ENCODE data around the gene CYP11A1.

CYP11A1 gene

GRCh38 chr15:74367296-74367854 lies at the start of gene CYP11A1:
CYP11A1 (minus strand) TSS chr15:74367646; CDS start chr15:74367585, 61 bp downstream.
- no peak for DNase-seq

GRCh38 chr15:74417225-74417624 lies 49.8 kb upstream of the CYP11A1 start:
- DNase-seq = no peak

- no peak for DNase-seq
These were observed 48.8 kb upstream of the CYP11A1 start for GRCh38 chr15:74415966-74416916.

GRCh38 chr15:74414603-74415338 lies 47.3 kb upstream of the CYP11A1 start:
- DNase-seq = no peak

- peak; percentile 20 for DNase-seq
These were observed 46.7 kb upstream of the CYP11A1 start for GRCh38 chr15:74414081-74414580.

- no peak for DNase-seq
These were observed 46.1 kb upstream of the CYP11A1 start for GRCh38 chr15:74413350-74414080.

- no peak for DNase-seq
These were observed 44.7 kb upstream of the CYP11A1 start for GRCh38 chr15:74412159-74412558.

- DNase-seq = no peak
These were observed 44.2 kb upstream of the CYP11A1 start for GRCh38 chr15:74411686-74412085.

GRCh38 chr15:74410502-74410901 lies 43.1 kb upstream of the CYP11A1 start:
- no peak for DNase-seq

GRCh38 chr15:74409225-74409624 lies 41.8 kb upstream of the CYP11A1 start:
- DNase-seq = no peak

GRCh38 chr15:74408815-74409214 lies 41.4 kb upstream of the CYP11A1 start:
- no peak for DNase-seq

- no peak for DNase-seq
These were observed 40.9 kb upstream of the CYP11A1 start for GRCh38 chr15:74408385-74408784.

GRCh38 chr15:74406992-74407705 lies 39.7 kb upstream of the CYP11A1 start:
- DNase-seq = peak; percentile 26

GRCh38 chr15:74406517-74406916 lies 39.1 kb upstream of the CYP11A1 start:
- no peak for DNase-seq

- no peak for DNase-seq
These were observed 38.4 kb upstream of the CYP11A1 start for GRCh38 chr15:74405823-74406222.

- DNase-seq = no peak
These were observed 36.6 kb upstream of the CYP11A1 start for GRCh38 chr15:74403991-74404563.

- no peak for DNase-seq
These were observed 36.1 kb upstream of the CYP11A1 start for GRCh38 chr15:74403588-74403919.

- DNase-seq = peak; percentile 43
These were observed 35.6 kb upstream of the CYP11A1 start for GRCh38 chr15:74402873-74403587.

- no peak for DNase-seq
These were observed 34.9 kb upstream of the CYP11A1 start for GRCh38 chr15:74402337-74402841.

GRCh38 chr15:74400915-74401757 lies 33.7 kb upstream of the CYP11A1 start:
- DNase-seq = no peak

Data from DMS53 (cell line).